Suprapubic skin (tissue), 4 donors: Measurements from ENCODE around the gene ARRB1.

Experiments
- EP300 ChIP-seq: sonication (generic); formaldehyde crosslinking; IDR thresholded peaks from one replicate; pipeline ENCODE4 v1.6.1; 2017; ENCODE audit warnings: antibody characterized with exemption
- POLR2A ChIP-seq, 2 donors: fragments of 450-650 bp; IDR thresholded peaks; one replicate each; pipeline ENCODE4 v1.6.1; 2017; ENCODE audit warnings: antibody characterized with exemption in 2 of 2, mild to moderate bottlenecking in 2 of 2, moderate library complexity in 2 of 2
- POLR2AphosphoS5 ChIP-seq, 3 donors: sonication (generic); formaldehyde crosslinking; IDR thresholded peaks; one replicate each; pipeline ENCODE4 v1.6.1; 2017; ENCODE audit warnings: antibody characterized with exemption in 3 of 3
- TF ChIP-seq, protein P1 (sequence below), 2 donors: fragments of 200-600 bp in 1 of 2; fragments of 450-650 bp in 1 of 2; sonication (generic) in 1 of 2; IDR thresholded peaks; one replicate each; pipeline ENCODE4 v1.5.1; 2016 to 2019; ENCODE audit warnings: antibody characterized with exemption in 2 of 2, mild to moderate bottlenecking in 1 of 2, moderate library complexity in 1 of 2

DNA sequence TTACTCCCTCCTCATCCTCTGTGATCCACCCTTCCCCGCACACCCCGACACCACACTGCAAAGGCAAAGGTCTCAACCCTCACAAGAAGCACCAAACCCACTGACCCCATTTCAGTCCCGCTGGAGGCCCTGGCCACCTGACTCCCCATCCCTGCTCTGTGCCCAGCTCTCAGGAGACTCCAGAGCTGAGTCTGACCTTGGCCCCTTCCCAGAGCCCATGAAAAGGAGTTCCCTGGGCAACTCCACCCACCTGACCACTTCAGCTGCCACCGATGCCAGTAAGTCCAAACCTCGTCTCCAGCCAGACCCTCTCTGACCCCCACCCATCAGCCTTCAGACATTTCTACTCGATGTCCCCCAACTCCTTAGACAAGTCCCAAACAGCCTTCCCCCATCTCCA lies 45.5 kb downstream of the ARRB1 start:
- TF ChIP-seq, protein P1, sequence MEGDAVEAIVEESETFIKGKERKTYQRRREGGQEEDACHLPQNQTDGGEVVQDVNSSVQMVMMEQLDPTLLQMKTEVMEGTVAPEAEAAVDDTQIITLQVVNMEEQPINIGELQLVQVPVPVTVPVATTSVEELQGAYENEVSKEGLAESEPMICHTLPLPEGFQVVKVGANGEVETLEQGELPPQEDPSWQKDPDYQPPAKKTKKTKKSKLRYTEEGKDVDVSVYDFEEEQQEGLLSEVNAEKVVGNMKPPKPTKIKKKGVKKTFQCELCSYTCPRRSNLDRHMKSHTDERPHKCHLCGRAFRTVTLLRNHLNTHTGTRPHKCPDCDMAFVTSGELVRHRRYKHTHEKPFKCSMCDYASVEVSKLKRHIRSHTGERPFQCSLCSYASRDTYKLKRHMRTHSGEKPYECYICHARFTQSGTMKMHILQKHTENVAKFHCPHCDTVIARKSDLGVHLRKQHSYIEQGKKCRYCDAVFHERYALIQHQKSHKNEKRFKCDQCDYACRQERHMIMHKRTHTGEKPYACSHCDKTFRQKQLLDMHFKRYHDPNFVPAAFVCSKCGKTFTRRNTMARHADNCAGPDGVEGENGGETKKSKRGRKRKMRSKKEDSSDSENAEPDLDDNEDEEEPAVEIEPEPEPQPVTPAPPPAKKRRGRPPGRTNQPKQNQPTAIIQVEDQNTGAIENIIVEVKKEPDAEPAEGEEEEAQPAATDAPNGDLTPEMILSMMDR (IDR thresholded peaks at IDR 0.05), result no peak
- TF ChIP-seq POLR2AphosphoS5 (IDR thresholded peaks at IDR 0.05), result no peak
- TF ChIP-seq POLR2A (IDR thresholded peaks at IDR 0.05), result no peak
- TF ChIP-seq EP300, result no peak
